Motor neuron (in vitro differentiated cells): ENCODE data around the gene IREB2. TPM values are rescaled to one million over a fixed set of nuclear protein-coding genes. Genes with fewer than 3 reads are reported as not detected.

Experiments
- ATAC-seq, 8 experiments: fragments of 200-7000 bp; cut with Tn5 transposase; replicated peaks in 6 of 8; 2 replicates each; pipeline ENCODE4 v1.8.0; 2021; ENCODE audit warnings: mild to moderate bottlenecking in 8 of 8, moderate library complexity in 8 of 8
- H3K27ac ChIP-seq, 2 donors: fragments of 250-450 bp; sonication (Bioruptor Pico); 2 replicates each; pipeline ENCODE4 v1.9.0; 2021; ENCODE audit warnings: antibody characterized with exemption in 2 of 2, mild to moderate bottlenecking in 2 of 2, moderate library complexity in 1 of 2
- H3K4me1 ChIP-seq, 2 donors: fragments of 250-450 bp; sonication (Bioruptor Pico); replicated peaks in 1 of 2; 2 replicates each; pipeline ENCODE4 v1.6.1; 2021; ENCODE audit warnings: antibody characterized with exemption in 2 of 2, mild to moderate bottlenecking in 2 of 2, moderate library complexity in 1 of 2
- H3K4me3 ChIP-seq, 5 donors: fragments of 250-450 bp; sonication (Bioruptor Pico); 2 replicates each; pipeline ENCODE4 v1.9.0; 2021; ENCODE audit warnings: antibody characterized with exemption in 5 of 5, mild to moderate bottlenecking in 5 of 5, moderate library complexity in 4 of 5
- WGBS, 10 experiments: fragments of 450-650 bp; shearing (Covaris generic); methylation state at CpG; one replicate each; pipeline ENCODE4 v1.0.0; 2022; 5-methylcytosine and 5-hydroxymethylcytosine counted together
- in situ Hi-C, 9 experiments: fragments of 400-800 bp; cut with MboI; loops; one replicate each; pipeline ENCODE4 v1.15.0; 2021; ENCODE audit warnings: low sequenced_read_pairs in 9 of 9, low pct_unique_long_range_greater_than_20kb in 2 of 9; ENCODE audit not compliant: unreplicated experiment in 9 of 9
- total RNA-seq, 8 experiments: library from RNA; unstranded; fragments of 300-600 nt; gene quantifications; 2 replicates each; pipeline versions ENCODE4 v1.2.3 to v1.2.4, GENCODE V29; 2022

The IREB2 gene
- 10 to 100 TPM; 27.1 to 74.6 (median 33.3) TPM for total RNA-seq

- peak; percentile 85 to 96 (median 93) for ATAC-seq
These were observed at the start of gene IREB2 for GRCh38 chr15:78437762-78438618. Gene IREB2 (plus strand): TSS chr15:78438216. CDS start chr15:78438338, 122 bp downstream.

GRCh38 chr15:78388865-78389264 is 49.2 kb upstream of the IREB2 start:
- in situ Hi-C loops = no loop called here
- ATAC-seq = peak in 1 of 8 experiments; percentile 6
- Histone ChIP-seq H3K4me1 (peaks cover 10 to 14% of the 10 kb centered on the region in 2 donors), H3K27ac (no peak overlapping the region), H3K4me3 (no peak overlapping the region)
- WGBS, 10 experiments = 20 to 87% (median 50%) methylated on average over 1 to 9 of the region's 12 CpGs; no CpG with 5 or more reads in 5 of the 10 experiments

More at GRCh38 chr15:78437762-78438618, at the start of gene IREB2:
- WGBS, 10 experiments = 0 to 10% (median 0%) methylated on average over 3 to 36 of the region's 78 CpGs; no CpG with 5 or more reads in 2 of the 10 experiments
- Histone ChIP-seq H3K27ac (peak within 1 kb of the TSS; percentile 95 to 96), H3K4me3 (peak within 1 kb of the TSS; percentile 73 to 93 (median 86)), H3K4me1 (peaks cover 12 to 22% of the 10 kb centered on the region in 2 donors)
- in situ Hi-C loops = loop anchor here in 2 of 9 experiments (10.0 kb wide), 2 partner anchors 123 to 133 kb away; no protein-coding TSS in a partner anchor

GRCh38 chr15:78389322-78389721 is 48.7 kb upstream of the IREB2 start:
- H3K4me1 ChIP-seq = peaks cover 10 to 16% of the 10 kb centered on the region in 2 donors
- ATAC-seq = peak in 5 of 8 experiments; percentile 21 to 93 (median 76)
- no peak overlapping the region for H3K4me3 ChIP-seq
- no peak overlapping the region for H3K27ac ChIP-seq
- WGBS, 10 experiments = 0 to 45% (median 9%) methylated on average over 1 to 3 of the region's 7 CpGs; no CpG with 5 or more reads in 4 of the 10 experiments
- in situ Hi-C loops = no loop called here

- peak in 2 of 8 experiments; percentile 21 to 51 for ATAC-seq
- H3K27ac ChIP-seq = no peak overlapping the region
- peaks cover 11 to 17% of the 10 kb centered on the region in 2 donors for H3K4me1 ChIP-seq
- WGBS, 10 experiments = 33 to 100% (median 83%) methylated on average over 1 to 2 of the region's 2 CpGs; no CpG with 5 or more reads in 3 of the 10 experiments
- in situ Hi-C loops = no loop called here
- H3K4me3 ChIP-seq = no peak overlapping the region
These were observed 48.3 kb upstream of the IREB2 start for GRCh38 chr15:78389738-78390137.

GRCh38 chr15:78390242-78390641 is 47.8 kb upstream of the IREB2 start:
- WGBS, 10 experiments = 0 to 100% (median 70%) methylated on average over 1 of the region's 1 CpG; no CpG with 5 or more reads in 4 of the 10 experiments
- in situ Hi-C loops = no loop called here
- no peak overlapping the region for H3K4me3 ChIP-seq
- no peak for ATAC-seq
- H3K4me1 ChIP-seq = peaks cover 17 to 21% of the 10 kb centered on the region in 2 donors
- H3K27ac ChIP-seq = no peak overlapping the region

GRCh38 chr15:78390826-78391225 is 47.2 kb upstream of the IREB2 start:
- in situ Hi-C loops = no loop called here
- ATAC-seq = peak in 1 of 8 experiments; percentile 36
- H3K4me1 ChIP-seq = peaks cover 17 to 25% of the 10 kb centered on the region in 2 donors
- no peak overlapping the region for H3K27ac ChIP-seq
- no peak overlapping the region for H3K4me3 ChIP-seq
- WGBS, 10 experiments = 11 to 100% (median 93%) methylated on average over 1 to 3 of the region's 3 CpGs; no CpG with 5 or more reads in 5 of the 10 experiments

GRCh38 chr15:78391781-78392180 is 46.2 kb upstream of the IREB2 start:
- ATAC-seq = no peak
- Histone ChIP-seq H3K4me1 (peaks cover 17 to 25% of the 10 kb centered on the region in 2 donors), H3K4me3 (no peak overlapping the region), H3K27ac (no peak overlapping the region)
- WGBS, 10 experiments = 50 to 94% (median 90%) methylated on average over 2 to 3 of the region's 3 CpGs; no CpG with 5 or more reads in 7 of the 10 experiments
- in situ Hi-C loops = no loop called here

- 50 to 83% (median 60%) methylated on average over 1 to 3 of the region's 4 CpGs; no CpG with 5 or more reads in 5 of the 10 experiments for WGBS, 10 experiments
- Histone ChIP-seq H3K27ac (no peak overlapping the region), H3K4me3 (no peak overlapping the region), H3K4me1 (peaks cover 11 to 25% of the 10 kb centered on the region in 2 donors)
- ATAC-seq = peak in 5 of 8 experiments; percentile 36 to 62 (median 60)
- in situ Hi-C loops = no loop called here
These were observed 45.6 kb upstream of the IREB2 start for GRCh38 chr15:78392430-78392829.

GRCh38 chr15:78393137-78393536 is 44.9 kb upstream of the IREB2 start:
- no peak for ATAC-seq
- in situ Hi-C loops = no loop called here
- Histone ChIP-seq H3K27ac (no peak overlapping the region), H3K4me1 (peaks cover 12 to 24% of the 10 kb centered on the region in 2 donors), H3K4me3 (no peak overlapping the region)
- WGBS, 10 experiments = 57 to 100% (median 67%) methylated on average over 1 of the region's 1 CpG; no CpG with 5 or more reads in 3 of the 10 experiments

- Histone ChIP-seq H3K4me3 (no peak overlapping the region), H3K27ac (no peak overlapping the region), H3K4me1 (peaks cover 21 to 32% of the 10 kb centered on the region in 2 donors)
- in situ Hi-C loops = no loop called here
- 46 to 100% (median 88%) methylated on average over 1 to 3 of the region's 3 CpGs; no CpG with 5 or more reads in 2 of the 10 experiments for WGBS, 10 experiments
- no peak for ATAC-seq
These were observed 44.0 kb upstream of the IREB2 start for GRCh38 chr15:78394026-78394425.

GRCh38 chr15:78394981-78395616 is 42.9 kb upstream of the IREB2 start:
- H3K4me1 ChIP-seq = peaks cover 22 to 23% of the 10 kb centered on the region in 2 donors
- peak in 6 of 8 experiments; percentile 14 to 78 (median 54) for ATAC-seq
- WGBS, 10 experiments = 0 to 67% (median 41%) methylated on average over 1 to 6 of the region's 13 CpGs; no CpG with 5 or more reads in 2 of the 10 experiments
- in situ Hi-C loops = no loop called here
- H3K4me3 ChIP-seq = no peak overlapping the region
- no peak overlapping the region for H3K27ac ChIP-seq

- Histone ChIP-seq H3K27ac (no peak overlapping the region), H3K4me3 (no peak overlapping the region), H3K4me1 (peaks cover 22 to 23% of the 10 kb centered on the region in 2 donors)
- no peak for ATAC-seq
- 47 to 100% (median 79%) methylated on average over 1 to 8 of the region's 9 CpGs for WGBS, 10 experiments
- in situ Hi-C loops = no loop called here
These were observed 41.7 kb upstream of the IREB2 start for GRCh38 chr15:78396186-78396814.
